Astrocyte (in vitro differentiated cells and primary cell): ENCODE measurements around the gene CCDC197.

Experiments used
- CTCF ChIP-seq: IDR thresholded peaks from 2 replicates; pipeline ENCODE4 v1.5.1; 2011; ENCODE audit warnings: low read depth, mild to moderate bottlenecking, inconsistent platforms, low read length, moderate library complexity; ENCODE audit not compliant: insufficient read depth
- EZH2 ChIP-seq: IDR thresholded peaks from 2 replicates; pipeline ENCODE4 v1.6.1; 2012; ENCODE audit warnings: mild to moderate bottlenecking, low read length, inconsistent platforms; ENCODE audit not compliant: insufficient read depth

- TF ChIP-seq CTCF (no peak), EZH2 (no peak)
These were observed 40.4 kb upstream of the CCDC197 start for GRCh38 chr14:93956514-93957332.
